ENCODE data around the gene DHRS7. TPM values are rescaled to one million over a fixed set of nuclear protein-coding genes. Genes with fewer than 3 reads are reported as not detected.

DHRS7 gene
- total and polyA plus RNA-seq, 9 of the 15 experiments (the other 6 are each of a cell fraction or from before 2014, with no cell fraction given) = 10.2 to 20.1 (median 15.7) TPM

- peak in 3 of 4 experiments; percentile 10 to 57 (median 11) for DNase-seq (ENCODE audit: extremely low read depth in 1 of 4, low spot score in 3 of 4)
- H3K4me1 ChIP-seq (replicated peaks in 1 of 2; ENCODE audit: control insufficient read depth in 2 of 2, insufficient read depth in 2 of 2, low read length in 2 of 2) = no peaks in the 10 kb centered on the region
- H3K79me2 ChIP-seq (ENCODE audit: control insufficient read depth, insufficient read depth, low read length) = no peaks in the 10 kb centered on the region
- H3K4me2 ChIP-seq (ENCODE audit: insufficient read depth, low read length) = no peak overlapping the region
- H3K36me3 ChIP-seq (ENCODE audit: control insufficient read depth, insufficient read depth, low read length) = no peaks in the 10 kb centered on the region
- intact Hi-C loops (cut with micrococcal nuclease) (loop anchor here (1.0 to 10.0 kb wide), 3 partner anchors 120 to 680 kb away; no protein-coding TSS in a partner anchor), in situ Hi-C loops (cut with MboI) (no loop called here)
- peak overlapping the region; percentile 27; the same call in 1 of the 2 replicates for H2AFZ ChIP-seq (ENCODE audit: low read depth, low read length)
- peak; percentile 53; the same call in 2 of the 3 replicates for ATAC-seq
- ChIA-PET CTCF (ENCODE audit: low intra/inter-chr PET ratio) (interaction anchor here (0.7 to 2.2 kb wide), 5 partner anchors 100 to 375 kb away, joined by 3 to 21 read pairs (median 4); no protein-coding TSS in a partner anchor), POLR2A (no interaction called here)
- no peaks in the 10 kb centered on the region for H4K20me1 ChIP-seq (replicated peaks; ENCODE audit: control insufficient read depth, insufficient read depth, low read length)
- H3K27ac ChIP-seq (ENCODE audit: extremely low read depth, low read depth, low read length) = no peak overlapping the region
- no peak overlapping the region for H3K9ac ChIP-seq (ENCODE audit: insufficient read depth in 1 of 2, low read depth in 2 of 2, low read length in 2 of 2)
- WGBS (ENCODE audit: insufficient coverage, low coverage, missing lambda C conversion rate) = 0% methylated on average over 5 of the region's 5 CpGs
- H3K9me1 ChIP-seq (ENCODE audit: control insufficient read depth, insufficient read depth, low read length) = no peaks in the 10 kb centered on the region
- BruUV-seq (replicated peaks) = no TSS peak
- H3K4me3 ChIP-seq = no peak overlapping the region
- H3K27me3 ChIP-seq (ENCODE audit: control insufficient read depth in 2 of 2, insufficient read depth in 2 of 2, low read length in 2 of 2) = peaks cover 0 to 3% of the 10 kb centered on the region in 2 experiments; a peak in 1 of 5 replicates
- peak; percentile 78 for FAIRE-seq
- no peaks in the 10 kb centered on the region for H3K9me3 ChIP-seq (replicated peaks; ENCODE audit: control insufficient read depth, insufficient read depth, low read depth, low read length)
- TF ChIP-seq ZNF24 (IDR thresholded peaks at IDR 0.05) (peak; percentile 44; the same call in 1 of the 2 replicates), PBX2 (CRISPR knock-in tag; IDR thresholded peaks at IDR 0.05; ENCODE audit: low read depth) (no peak), PBX2 (tag; conservative IDR thresholded peaks at IDR 0.05; ENCODE audit: low read depth) (peak; percentile 75), MEIS2 (IDR thresholded peaks at IDR 0.05; ENCODE audit: partially characterized antibody) (peak; percentile 57)
- TF ChIP-seq, protein P1, sequence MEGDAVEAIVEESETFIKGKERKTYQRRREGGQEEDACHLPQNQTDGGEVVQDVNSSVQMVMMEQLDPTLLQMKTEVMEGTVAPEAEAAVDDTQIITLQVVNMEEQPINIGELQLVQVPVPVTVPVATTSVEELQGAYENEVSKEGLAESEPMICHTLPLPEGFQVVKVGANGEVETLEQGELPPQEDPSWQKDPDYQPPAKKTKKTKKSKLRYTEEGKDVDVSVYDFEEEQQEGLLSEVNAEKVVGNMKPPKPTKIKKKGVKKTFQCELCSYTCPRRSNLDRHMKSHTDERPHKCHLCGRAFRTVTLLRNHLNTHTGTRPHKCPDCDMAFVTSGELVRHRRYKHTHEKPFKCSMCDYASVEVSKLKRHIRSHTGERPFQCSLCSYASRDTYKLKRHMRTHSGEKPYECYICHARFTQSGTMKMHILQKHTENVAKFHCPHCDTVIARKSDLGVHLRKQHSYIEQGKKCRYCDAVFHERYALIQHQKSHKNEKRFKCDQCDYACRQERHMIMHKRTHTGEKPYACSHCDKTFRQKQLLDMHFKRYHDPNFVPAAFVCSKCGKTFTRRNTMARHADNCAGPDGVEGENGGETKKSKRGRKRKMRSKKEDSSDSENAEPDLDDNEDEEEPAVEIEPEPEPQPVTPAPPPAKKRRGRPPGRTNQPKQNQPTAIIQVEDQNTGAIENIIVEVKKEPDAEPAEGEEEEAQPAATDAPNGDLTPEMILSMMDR (IDR thresholded peaks at IDR 0.05 in 2 of 3, conservative IDR thresholded peaks at IDR 0.05 in 1 of 3; ENCODE audit: insufficient read depth in 2 of 3, low read depth in 1 of 3, low read length in 3 of 3) = peak; percentile 39 to 76 (median 44); a peak in 4 of 6 replicates
- TF ChIP-seq, protein P2, sequence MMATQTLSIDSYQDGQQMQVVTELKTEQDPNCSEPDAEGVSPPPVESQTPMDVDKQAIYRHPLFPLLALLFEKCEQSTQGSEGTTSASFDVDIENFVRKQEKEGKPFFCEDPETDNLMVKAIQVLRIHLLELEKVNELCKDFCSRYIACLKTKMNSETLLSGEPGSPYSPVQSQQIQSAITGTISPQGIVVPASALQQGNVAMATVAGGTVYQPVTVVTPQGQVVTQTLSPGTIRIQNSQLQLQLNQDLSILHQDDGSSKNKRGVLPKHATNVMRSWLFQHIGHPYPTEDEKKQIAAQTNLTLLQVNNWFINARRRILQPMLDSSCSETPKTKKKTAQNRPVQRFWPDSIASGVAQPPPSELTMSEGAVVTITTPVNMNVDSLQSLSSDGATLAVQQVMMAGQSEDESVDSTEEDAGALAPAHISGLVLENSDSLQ (IDR thresholded peaks at IDR 0.05) = peak; percentile 50; the same call in 1 of the 2 replicates
- TF ChIP-seq, protein P3, sequence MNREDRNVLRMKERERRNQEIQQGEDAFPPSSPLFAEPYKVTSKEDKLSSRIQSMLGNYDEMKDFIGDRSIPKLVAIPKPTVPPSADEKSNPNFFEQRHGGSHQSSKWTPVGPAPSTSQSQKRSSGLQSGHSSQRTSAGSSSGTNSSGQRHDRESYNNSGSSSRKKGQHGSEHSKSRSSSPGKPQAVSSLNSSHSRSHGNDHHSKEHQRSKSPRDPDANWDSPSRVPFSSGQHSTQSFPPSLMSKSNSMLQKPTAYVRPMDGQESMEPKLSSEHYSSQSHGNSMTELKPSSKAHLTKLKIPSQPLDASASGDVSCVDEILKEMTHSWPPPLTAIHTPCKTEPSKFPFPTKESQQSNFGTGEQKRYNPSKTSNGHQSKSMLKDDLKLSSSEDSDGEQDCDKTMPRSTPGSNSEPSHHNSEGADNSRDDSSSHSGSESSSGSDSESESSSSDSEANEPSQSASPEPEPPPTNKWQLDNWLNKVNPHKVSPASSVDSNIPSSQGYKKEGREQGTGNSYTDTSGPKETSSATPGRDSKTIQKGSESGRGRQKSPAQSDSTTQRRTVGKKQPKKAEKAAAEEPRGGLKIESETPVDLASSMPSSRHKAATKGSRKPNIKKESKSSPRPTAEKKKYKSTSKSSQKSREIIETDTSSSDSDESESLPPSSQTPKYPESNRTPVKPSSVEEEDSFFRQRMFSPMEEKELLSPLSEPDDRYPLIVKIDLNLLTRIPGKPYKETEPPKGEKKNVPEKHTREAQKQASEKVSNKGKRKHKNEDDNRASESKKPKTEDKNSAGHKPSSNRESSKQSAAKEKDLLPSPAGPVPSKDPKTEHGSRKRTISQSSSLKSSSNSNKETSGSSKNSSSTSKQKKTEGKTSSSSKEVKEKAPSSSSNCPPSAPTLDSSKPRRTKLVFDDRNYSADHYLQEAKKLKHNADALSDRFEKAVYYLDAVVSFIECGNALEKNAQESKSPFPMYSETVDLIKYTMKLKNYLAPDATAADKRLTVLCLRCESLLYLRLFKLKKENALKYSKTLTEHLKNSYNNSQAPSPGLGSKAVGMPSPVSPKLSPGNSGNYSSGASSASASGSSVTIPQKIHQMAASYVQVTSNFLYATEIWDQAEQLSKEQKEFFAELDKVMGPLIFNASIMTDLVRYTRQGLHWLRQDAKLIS (CRISPR knock-in tag; IDR thresholded peaks at IDR 0.05) = no peak
Observed at GRCh38 chr14:60184146-60184904, 19.1 kb upstream of the DHRS7 start.
